Measurements from ENCODE around the gene GTF2H4.

GTF2H4 gene

DNA sequence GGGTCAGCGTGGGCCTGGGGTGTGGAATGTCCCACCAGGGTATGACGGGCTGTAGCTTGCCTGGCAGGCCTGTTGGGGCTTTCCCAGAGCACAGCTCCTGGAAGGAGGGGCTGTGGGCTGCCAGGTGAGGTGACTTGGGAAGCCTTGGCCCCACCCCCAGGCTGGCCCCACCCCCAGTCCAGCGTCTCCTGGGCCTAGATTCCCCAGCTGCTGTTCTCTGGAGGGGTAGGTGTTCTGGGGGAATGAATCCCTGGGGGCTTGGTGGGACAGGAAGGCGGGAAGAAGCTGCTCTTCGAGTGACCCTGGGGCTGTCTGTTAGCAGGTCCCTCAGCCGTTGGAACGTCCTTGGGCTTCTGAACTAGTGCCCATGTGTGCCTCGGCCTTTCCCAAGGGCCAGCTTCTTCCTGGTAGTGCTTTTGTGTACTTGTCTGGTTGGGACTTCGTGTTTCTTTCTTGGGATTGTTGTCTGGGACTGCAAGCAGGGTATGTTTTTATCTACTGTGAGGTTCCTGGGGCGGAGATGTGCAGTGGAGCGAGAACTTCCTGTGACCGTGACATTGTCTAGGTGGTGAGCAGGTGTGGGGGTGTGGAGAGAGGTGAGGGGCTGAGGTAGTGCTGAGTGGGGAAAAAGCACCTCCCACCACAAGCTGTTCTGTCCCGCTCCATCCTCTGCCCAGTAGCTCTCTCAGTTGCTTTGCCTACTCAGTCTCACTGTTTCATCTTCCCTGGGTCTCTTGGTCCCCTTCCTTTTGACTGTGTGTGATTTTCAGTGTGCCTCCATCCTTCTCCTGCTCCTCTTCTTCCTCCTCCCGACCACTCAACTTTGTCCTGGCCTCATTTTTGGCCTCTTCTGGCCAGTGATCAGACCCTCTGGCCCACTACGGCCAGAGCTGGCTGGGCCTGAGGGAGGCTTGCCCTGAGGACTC lies 25.0 kb upstream of the GTF2H4 start:
- peak overlapping the region; percentile 48 for H3K4me3 ChIP-seq (replicated peaks; ENCODE audit: low read depth, low read length)
- peak; percentile 62 for DNase-seq (ENCODE audit: extremely low read depth, insufficient read length)
- TF ChIP-seq, protein P1, sequence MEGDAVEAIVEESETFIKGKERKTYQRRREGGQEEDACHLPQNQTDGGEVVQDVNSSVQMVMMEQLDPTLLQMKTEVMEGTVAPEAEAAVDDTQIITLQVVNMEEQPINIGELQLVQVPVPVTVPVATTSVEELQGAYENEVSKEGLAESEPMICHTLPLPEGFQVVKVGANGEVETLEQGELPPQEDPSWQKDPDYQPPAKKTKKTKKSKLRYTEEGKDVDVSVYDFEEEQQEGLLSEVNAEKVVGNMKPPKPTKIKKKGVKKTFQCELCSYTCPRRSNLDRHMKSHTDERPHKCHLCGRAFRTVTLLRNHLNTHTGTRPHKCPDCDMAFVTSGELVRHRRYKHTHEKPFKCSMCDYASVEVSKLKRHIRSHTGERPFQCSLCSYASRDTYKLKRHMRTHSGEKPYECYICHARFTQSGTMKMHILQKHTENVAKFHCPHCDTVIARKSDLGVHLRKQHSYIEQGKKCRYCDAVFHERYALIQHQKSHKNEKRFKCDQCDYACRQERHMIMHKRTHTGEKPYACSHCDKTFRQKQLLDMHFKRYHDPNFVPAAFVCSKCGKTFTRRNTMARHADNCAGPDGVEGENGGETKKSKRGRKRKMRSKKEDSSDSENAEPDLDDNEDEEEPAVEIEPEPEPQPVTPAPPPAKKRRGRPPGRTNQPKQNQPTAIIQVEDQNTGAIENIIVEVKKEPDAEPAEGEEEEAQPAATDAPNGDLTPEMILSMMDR (IDR thresholded peaks at IDR 0.05; ENCODE audit: insufficient read depth, low read length, poor library complexity, severe bottlenecking), result no peak

DNA sequence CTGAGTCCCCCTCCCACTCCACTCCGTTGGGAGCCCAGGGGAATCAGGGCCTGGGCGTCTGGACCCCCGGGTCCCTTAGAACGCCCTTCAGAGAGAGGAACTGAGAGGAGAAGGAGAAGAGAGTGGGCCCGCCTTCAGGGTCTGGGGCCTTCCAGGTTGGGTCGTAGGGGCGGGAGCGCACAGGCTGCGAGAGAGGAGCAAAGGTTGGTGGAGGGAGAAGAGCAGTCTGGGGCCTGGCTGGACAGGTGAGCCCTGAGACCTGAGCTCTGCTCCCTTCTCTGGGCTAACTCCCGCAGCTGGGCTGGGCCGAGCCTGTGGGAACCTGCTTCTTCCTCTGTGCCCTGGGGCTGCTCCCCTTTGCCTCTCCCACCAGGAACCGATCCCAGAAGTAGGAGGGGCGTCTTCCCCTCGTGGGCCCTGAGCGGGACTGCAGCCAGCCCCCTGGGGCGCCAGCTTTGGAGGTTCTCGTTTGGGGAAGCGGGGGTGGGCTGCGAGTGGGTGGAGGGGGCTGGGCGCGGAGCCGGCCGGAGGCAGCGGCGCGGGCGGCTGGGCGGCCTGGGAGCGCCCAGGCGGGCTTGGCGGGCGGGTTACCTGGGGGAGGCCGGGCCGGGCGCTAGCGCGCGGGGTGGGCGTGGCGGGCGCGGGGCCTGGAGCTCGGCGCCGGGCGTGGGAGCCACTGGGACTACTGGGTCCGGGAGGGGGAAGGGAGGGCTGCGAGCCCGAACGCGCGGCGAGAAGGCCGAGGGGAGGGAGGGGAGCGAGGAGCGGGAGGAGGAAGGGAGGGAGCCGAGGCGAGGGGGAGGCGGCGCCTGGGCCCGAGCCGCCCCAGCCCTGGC lies 24.1 kb upstream of the GTF2H4 start, which contains the start of gene DDR1:
Gene DDR1 (plus strand): TSS at position 835 of the 836 bp plus-strand sequence. CDS start 4,211 bp downstream, outside the sequence.
- DNase-seq (ENCODE audit: extremely low read depth, insufficient read length), result peak; percentile 60
- Histone ChIP-seq H3K27me3 (replicated peaks; ENCODE audit: control insufficient read depth, insufficient read depth, low read length) (no peaks in the 10 kb centered on the region), H3K36me3 (ENCODE audit: control insufficient read depth, insufficient read depth, low read length) (no peaks in the 10 kb centered on the region), H3K4me3 (replicated peaks; ENCODE audit: low read depth, low read length) (peak within 1 kb of the TSS; percentile 67)
- TF ChIP-seq, protein P1 (IDR thresholded peaks at IDR 0.05; ENCODE audit: insufficient read depth, low read length, poor library complexity, severe bottlenecking), result no peak

More for the DNA sequence above, 25.0 kb upstream of the GTF2H4 start:
- H3K27me3 ChIP-seq (replicated peaks; ENCODE audit: control insufficient read depth, insufficient read depth, low read length), result no peaks in the 10 kb centered on the region
- no peaks in the 10 kb centered on the region for H3K36me3 ChIP-seq (ENCODE audit: control insufficient read depth, insufficient read depth, low read length)

GRCh38 chr6:30884521-30885480 lies 23.2 kb upstream of the GTF2H4 start:
- H3K27me3 ChIP-seq (replicated peaks; ENCODE audit: control insufficient read depth, insufficient read depth, low read length), result no peaks in the 10 kb centered on the region
- DNase-seq (ENCODE audit: extremely low read depth, insufficient read length), result peak; percentile 41

GRCh38 chr6:30885481-30885998 lies 22.5 kb upstream of the GTF2H4 start:
- Histone ChIP-seq H3K36me3 (ENCODE audit: control insufficient read depth, insufficient read depth, low read length) (peaks cover 5% of the 10 kb centered on the region), H3K4me3 (replicated peaks; ENCODE audit: low read depth, low read length) (peak overlapping the region; percentile 67), H3K27me3 (replicated peaks; ENCODE audit: control insufficient read depth, insufficient read depth, low read length) (no peaks in the 10 kb centered on the region)
- TF ChIP-seq, protein P1 (IDR thresholded peaks at IDR 0.05; ENCODE audit: insufficient read depth, low read length, poor library complexity, severe bottlenecking), result no peak
- DNase-seq (ENCODE audit: extremely low read depth, insufficient read length), result no peak

More at GRCh38 chr6:30884521-30885480, 23.2 kb upstream of the GTF2H4 start:
- TF ChIP-seq, protein P1 (IDR thresholded peaks at IDR 0.05; ENCODE audit: insufficient read depth, low read length, poor library complexity, severe bottlenecking), result no peak
- peaks cover 1% of the 10 kb centered on the region; the same call in 1 of the 2 replicates for H3K36me3 ChIP-seq (ENCODE audit: control insufficient read depth, insufficient read depth, low read length)
- H3K4me3 ChIP-seq (replicated peaks; ENCODE audit: low read depth, low read length), result peak overlapping the region; percentile 67

Data from GM06990 (cell line).